ENCODE results near the gene PARN.

Gene PARN

GRCh38 chr16:14465799-14466198, 164.3 kb downstream of the PARN start:
- POLR2A ChIA-PET = no interaction called here
- no peak for DNase-seq (ENCODE audit: extremely low spot score)
- CTCF ChIA-PET = interaction anchor here (1.2 to 2.5 kb wide), 2 partner anchors 8 to 18 kb away, joined by 5 to 8 read pairs; no protein-coding TSS in a partner anchor
- TF ChIP-seq CTCF (IDR thresholded peaks at IDR 0.05; ENCODE audit: control extremely low read depth, extremely low read depth, low read depth, missing control alignments) = no peak

GRCh38 chr16:14464796-14465195, 165.3 kb downstream of the PARN start:
- POLR2A ChIA-PET = no interaction called here
- no peak for TF ChIP-seq CTCF (IDR thresholded peaks at IDR 0.05; ENCODE audit: control extremely low read depth, extremely low read depth, low read depth, missing control alignments)
- no peak for DNase-seq (ENCODE audit: extremely low spot score)
- CTCF ChIA-PET = interaction anchor here (2.5 kb wide), 1 partner anchor 17 kb away, joined by 8 read pairs; no protein-coding TSS in a partner anchor

GRCh38 chr16:14464192-14464591, 165.9 kb downstream of the PARN start:
- TF ChIP-seq CTCF (IDR thresholded peaks at IDR 0.05; ENCODE audit: control extremely low read depth, extremely low read depth, low read depth, missing control alignments) = no peak
- ChIA-PET POLR2A (no interaction called here), CTCF (interaction anchor here (0.9 to 2.0 kb wide), 3 partner anchors 10 to 19 kb away, joined by 3 to 9 read pairs (median 3); no protein-coding TSS in a partner anchor)
- DNase-seq (ENCODE audit: extremely low spot score) = no peak

GRCh38 chr16:14462811-14463210, 167.2 kb downstream of the PARN start:
- no peak for DNase-seq (ENCODE audit: extremely low spot score)
- ChIA-PET POLR2A (no interaction called here), CTCF (interaction anchor here (2.0 kb wide), 1 partner anchor 9 kb away, joined by 9 read pairs; no protein-coding TSS in a partner anchor)
- TF ChIP-seq CTCF (IDR thresholded peaks at IDR 0.05; ENCODE audit: control extremely low read depth, extremely low read depth, low read depth, missing control alignments) = no peak

- CTCF ChIA-PET = no interaction called here
- DNase-seq (ENCODE audit: extremely low spot score) = no peak
- POLR2A ChIA-PET = no interaction called here
- no peak for TF ChIP-seq CTCF (IDR thresholded peaks at IDR 0.05; ENCODE audit: control extremely low read depth, extremely low read depth, low read depth, missing control alignments)
These were observed 169.3 kb downstream of the PARN start for GRCh38 chr16:14460726-14461125.

GRCh38 chr16:14458576-14458975, 171.5 kb downstream of the PARN start:
- CTCF ChIA-PET = interaction anchor here (1.1 to 1.3 kb wide), 3 partner anchors 13 to 103 kb away, joined by 3 read pairs; no protein-coding TSS in a partner anchor
- no peak for TF ChIP-seq CTCF (IDR thresholded peaks at IDR 0.05; ENCODE audit: control extremely low read depth, extremely low read depth, low read depth, missing control alignments)
- no peak for DNase-seq (ENCODE audit: extremely low spot score)
- POLR2A ChIA-PET = no interaction called here

Data from GM10248 (cell line).